Stimulated activated naive CD8-positive, alpha-beta T cell treated with anti-CD3 and anti-CD28 coated beads, Interleukin-15, Interleukin-2, amounts not matched to agents 100 ng/mL and 50 ng/mL, for 24 hours (primary cell): ENCODE data around the gene METTL15.
"Not testable (repeated sequence)": the region's sequence is repeated elsewhere in the genome, so short reads cannot be mapped to it uniquely, and the experiment has no call there.

Experiments
- H3K27ac Mint-ChIP-seq: one replicate; pipeline ENCODE4 v1.8.0; 2021; ENCODE audit warnings: mild to moderate bottlenecking, mixed read lengths
- H3K27me3 Mint-ChIP-seq: one replicate; pipeline ENCODE4 v1.8.0; 2021; ENCODE audit warnings: mixed read lengths
- H3K36me3 Mint-ChIP-seq: one replicate; pipeline ENCODE4 v1.8.0; 2021; ENCODE audit warnings: low read depth, mixed read lengths
- H3K4me1 Mint-ChIP-seq: one replicate; pipeline ENCODE4 v1.8.0; 2021; ENCODE audit warnings: low read depth, mixed read lengths
- H3K4me3 Mint-ChIP-seq: one replicate; pipeline ENCODE4 v1.8.0; 2021; ENCODE audit warnings: mild to moderate bottlenecking, mixed read lengths
- H3K9me3 Mint-ChIP-seq: one replicate; pipeline ENCODE4 v1.8.0; 2021; ENCODE audit warnings: mixed read lengths

METTL15 gene

GRCh38 chr11:28268925-28269324 lies 160.7 kb downstream of the METTL15 start:
- Mint-ChIP-seq H3K36me3 (peaks cover 54% of the 10 kb centered on the region), H3K27ac (no peak overlapping the region), H3K27me3 (no peaks in the 10 kb centered on the region)

GRCh38 chr11:28269586-28269985 lies 161.4 kb downstream of the METTL15 start:
- no peak overlapping the region for H3K4me3 Mint-ChIP-seq
- no peaks in the 10 kb centered on the region for H3K27me3 Mint-ChIP-seq
- H3K9me3 Mint-ChIP-seq: peaks cover 19% of the 10 kb centered on the region
- H3K4me1 Mint-ChIP-seq: no peaks in the 10 kb centered on the region
- H3K27ac Mint-ChIP-seq: no peak overlapping the region
- peaks cover 49% of the 10 kb centered on the region for H3K36me3 Mint-ChIP-seq

More at GRCh38 chr11:28268925-28269324, 160.7 kb downstream of the METTL15 start:
- no peak overlapping the region for H3K4me3 Mint-ChIP-seq
- H3K4me1 Mint-ChIP-seq: no peaks in the 10 kb centered on the region
- peaks cover 19% of the 10 kb centered on the region for H3K9me3 Mint-ChIP-seq

GRCh38 chr11:28272247-28272646 lies 164.1 kb downstream of the METTL15 start:
- H3K4me3 Mint-ChIP-seq, H3K27ac Mint-ChIP-seq, H3K9me3 Mint-ChIP-seq, H3K27me3 Mint-ChIP-seq, H3K4me1 Mint-ChIP-seq: not testable (repeated sequence)
- H3K36me3 Mint-ChIP-seq: peaks cover 24% of the 10 kb centered on the region

DNA sequence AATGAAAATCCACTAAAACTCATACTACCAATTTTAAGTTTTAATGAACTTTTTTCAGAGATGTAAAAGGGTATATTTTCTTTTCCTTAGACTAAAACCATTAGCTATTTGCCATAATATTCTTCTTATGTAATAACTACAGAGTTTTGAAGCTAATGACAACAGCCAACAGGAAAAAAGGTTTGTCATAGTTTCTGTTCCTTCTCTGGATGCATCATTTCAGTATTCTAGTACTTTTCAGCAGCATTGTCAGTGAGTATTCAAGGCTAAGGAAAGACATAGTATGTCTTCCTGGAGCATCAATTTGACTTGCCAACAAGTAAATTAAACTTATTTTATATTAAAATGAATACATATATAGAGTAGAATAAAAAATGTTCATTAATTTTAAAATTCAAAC lies 166.0 kb downstream of the METTL15 start:
- Mint-ChIP-seq H3K27me3 (no peaks in the 10 kb centered on the region), H3K4me3 (no peak overlapping the region), H3K9me3 (no peaks in the 10 kb centered on the region), H3K4me1 (no peaks in the 10 kb centered on the region), H3K27ac (no peak overlapping the region), H3K36me3 (peaks cover 29% of the 10 kb centered on the region)

DNA sequence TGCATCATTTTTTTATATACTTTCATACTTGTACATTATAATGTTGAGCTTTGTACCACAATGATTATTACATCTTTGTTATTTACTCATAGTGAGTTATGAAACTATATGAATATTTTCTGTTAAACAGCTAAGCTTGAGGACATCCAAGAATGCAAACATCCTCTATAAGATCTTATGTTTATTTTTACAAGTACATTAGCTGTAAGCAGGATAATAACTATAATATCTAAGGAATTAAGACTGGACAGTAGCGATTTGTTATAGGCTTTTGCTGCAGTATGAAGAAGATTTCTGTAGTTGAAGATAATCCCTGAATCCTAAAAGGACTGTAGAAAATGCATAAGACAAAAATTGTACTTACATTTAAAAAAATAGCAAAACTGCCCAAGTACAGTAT lies 176.0 kb downstream of the METTL15 start:
- H3K27ac Mint-ChIP-seq: no peak overlapping the region
- H3K9me3 Mint-ChIP-seq: peaks cover 8% of the 10 kb centered on the region
- no peaks in the 10 kb centered on the region for H3K27me3 Mint-ChIP-seq
- peaks cover 8% of the 10 kb centered on the region for H3K36me3 Mint-ChIP-seq
- no peaks in the 10 kb centered on the region for H3K4me1 Mint-ChIP-seq
- no peak overlapping the region for H3K4me3 Mint-ChIP-seq

GRCh38 chr11:28289444-28289843 lies 181.3 kb downstream of the METTL15 start:
- no peaks in the 10 kb centered on the region for H3K9me3 Mint-ChIP-seq
- no peaks in the 10 kb centered on the region for H3K27me3 Mint-ChIP-seq
- H3K36me3 Mint-ChIP-seq: peaks cover 29% of the 10 kb centered on the region
- no peak overlapping the region for H3K27ac Mint-ChIP-seq
- H3K4me3 Mint-ChIP-seq: no peak overlapping the region
- H3K4me1 Mint-ChIP-seq: no peaks in the 10 kb centered on the region

DNA sequence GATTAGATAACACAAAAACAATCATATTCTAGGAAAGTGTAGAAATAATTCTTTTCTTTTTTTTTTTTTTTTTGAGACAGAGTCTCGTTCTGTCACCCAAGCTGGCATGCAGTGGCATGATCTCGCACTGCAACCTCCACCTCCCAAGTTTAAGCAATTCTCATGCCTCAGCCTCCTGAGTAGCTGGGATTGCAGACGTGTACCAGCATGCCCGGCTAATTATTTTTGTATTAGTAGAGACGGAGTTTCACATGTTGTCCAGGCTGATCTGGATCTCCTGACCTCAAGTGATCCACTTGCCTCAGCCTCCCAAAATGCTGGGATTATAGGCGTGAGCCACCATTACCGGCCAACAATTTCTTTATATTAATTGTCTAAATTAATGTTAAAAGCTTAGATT lies 182.8 kb downstream of the METTL15 start:
- H3K27ac Mint-ChIP-seq, H3K27me3 Mint-ChIP-seq, H3K4me3 Mint-ChIP-seq, H3K4me1 Mint-ChIP-seq, H3K9me3 Mint-ChIP-seq: not testable (repeated sequence)
- H3K36me3 Mint-ChIP-seq: peaks cover 38% of the 10 kb centered on the region

- no peaks in the 10 kb centered on the region for H3K9me3 Mint-ChIP-seq
- H3K4me3 Mint-ChIP-seq: no peak overlapping the region
- no peak overlapping the region for H3K27ac Mint-ChIP-seq
- H3K27me3 Mint-ChIP-seq: no peaks in the 10 kb centered on the region
- H3K4me1 Mint-ChIP-seq: no peaks in the 10 kb centered on the region
- H3K36me3 Mint-ChIP-seq: peaks cover 65% of the 10 kb centered on the region
Observed at GRCh38 chr11:28296426-28296825, 188.2 kb downstream of the METTL15 start.

DNA sequence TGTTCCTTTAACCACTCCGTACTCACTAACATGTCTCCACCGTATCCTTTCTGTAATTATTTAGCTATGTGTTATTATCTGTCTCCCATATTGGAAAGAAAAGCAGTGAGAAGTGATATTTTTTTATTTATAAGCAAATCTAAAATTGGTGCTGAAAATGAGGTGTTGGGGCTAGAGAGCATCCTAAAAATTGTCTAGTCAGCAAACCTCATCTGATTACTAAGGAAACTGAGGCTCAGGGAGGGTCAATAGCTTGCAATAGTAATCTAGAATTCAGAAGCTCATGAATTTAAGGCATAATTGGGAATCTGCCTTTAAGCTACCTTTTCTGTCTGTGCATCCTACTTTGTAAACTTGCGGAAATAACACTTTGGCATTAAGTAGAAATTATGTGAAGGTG lies 190.0 kb downstream of the METTL15 start:
- H3K9me3 Mint-ChIP-seq: no peaks in the 10 kb centered on the region
- no peaks in the 10 kb centered on the region for H3K27me3 Mint-ChIP-seq
- H3K27ac Mint-ChIP-seq: no peak overlapping the region
- no peak overlapping the region for H3K4me3 Mint-ChIP-seq
- H3K4me1 Mint-ChIP-seq: no peaks in the 10 kb centered on the region
- peaks cover 65% of the 10 kb centered on the region for H3K36me3 Mint-ChIP-seq

- H3K36me3 Mint-ChIP-seq: peaks cover 65% of the 10 kb centered on the region
- no peaks in the 10 kb centered on the region for H3K27me3 Mint-ChIP-seq
- H3K4me3 Mint-ChIP-seq: no peak overlapping the region
- no peak overlapping the region for H3K27ac Mint-ChIP-seq
- H3K4me1 Mint-ChIP-seq: no peaks in the 10 kb centered on the region
- H3K9me3 Mint-ChIP-seq: no peaks in the 10 kb centered on the region
Observed at GRCh38 chr11:28303477-28304191, 195.4 kb downstream of the METTL15 start.

- Mint-ChIP-seq H3K36me3 (peaks cover 48% of the 10 kb centered on the region), H3K27me3 (no peaks in the 10 kb centered on the region), H3K4me3 (no peak overlapping the region), H3K4me1 (no peaks in the 10 kb centered on the region), H3K9me3 (no peaks in the 10 kb centered on the region), H3K27ac (no peak overlapping the region)
Observed at GRCh38 chr11:28315440-28315839, 207.3 kb downstream of the METTL15 start.

DNA sequence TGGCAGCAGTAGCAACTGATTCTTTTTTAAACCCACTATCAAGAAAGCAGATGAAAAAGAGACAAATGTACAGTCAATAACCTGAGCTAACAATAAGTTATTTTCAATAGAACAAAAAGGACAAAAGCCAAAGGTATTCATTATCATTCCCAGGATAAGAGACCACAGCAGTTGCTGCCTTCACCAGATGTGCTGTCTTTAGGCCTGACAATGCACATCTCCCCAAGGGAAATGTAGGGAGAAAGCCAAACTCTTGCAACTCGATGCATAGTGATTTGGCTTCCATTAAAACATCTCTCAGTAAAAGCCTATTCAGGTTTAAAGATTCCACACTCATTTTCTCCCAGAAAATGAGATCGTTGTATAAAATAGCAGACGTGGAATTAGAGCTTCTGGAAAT lies 210.7 kb downstream of the METTL15 start:
- Mint-ChIP-seq H3K27me3 (no peaks in the 10 kb centered on the region), H3K27ac (no peak overlapping the region), H3K4me3 (no peak overlapping the region), H3K36me3 (peaks cover 31% of the 10 kb centered on the region), H3K9me3 (no peaks in the 10 kb centered on the region), H3K4me1 (no peaks in the 10 kb centered on the region)

DNA sequence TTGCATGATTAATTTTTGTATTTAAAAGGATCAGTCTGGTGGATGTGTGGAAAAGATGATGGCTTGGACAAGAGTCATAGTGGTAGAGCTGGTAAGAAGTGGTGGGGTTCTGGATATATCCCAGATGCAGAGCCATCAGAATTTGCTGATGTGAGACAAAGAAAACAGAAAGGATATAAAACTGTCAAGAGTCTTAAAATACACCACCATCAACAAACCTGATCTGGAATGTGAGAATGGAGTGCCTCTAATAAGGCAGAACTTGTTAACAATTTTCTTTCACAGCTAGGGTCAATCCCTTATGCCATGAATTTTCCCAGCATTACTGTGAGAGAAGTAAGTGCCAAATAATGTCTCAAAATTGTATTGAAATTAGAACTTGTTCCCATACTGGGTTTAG lies 215.4 kb downstream of the METTL15 start:
- Mint-ChIP-seq H3K9me3 (peaks cover 5% of the 10 kb centered on the region), H3K4me1 (no peaks in the 10 kb centered on the region), H3K27me3 (no peaks in the 10 kb centered on the region), H3K36me3 (peaks cover 29% of the 10 kb centered on the region), H3K4me3 (no peak overlapping the region), H3K27ac (no peak overlapping the region)

DNA sequence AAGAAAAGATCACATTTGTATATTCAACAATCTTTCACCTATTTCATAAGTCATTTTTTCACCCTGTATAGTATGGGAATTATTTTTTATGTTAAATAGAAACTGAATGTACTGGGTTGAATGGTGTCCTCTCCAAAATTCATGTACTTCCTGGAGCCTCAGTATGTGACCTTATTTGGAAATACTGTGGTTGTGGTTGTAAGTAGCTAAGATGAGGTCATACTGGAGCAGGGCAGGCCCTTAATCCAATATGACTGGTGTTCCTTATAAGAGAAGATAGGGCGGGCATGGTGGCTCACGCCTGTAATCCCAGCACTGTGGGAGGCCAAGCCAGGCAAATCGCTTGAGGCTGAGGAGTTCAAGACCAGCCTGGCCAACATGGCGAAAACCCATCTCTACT lies 224.2 kb downstream of the METTL15 start:
- H3K4me1 Mint-ChIP-seq, H3K4me3 Mint-ChIP-seq, H3K27ac Mint-ChIP-seq, H3K27me3 Mint-ChIP-seq: not testable (repeated sequence)
- Mint-ChIP-seq H3K9me3 (peaks cover 15% of the 10 kb centered on the region), H3K36me3 (peaks cover 23% of the 10 kb centered on the region)

DNA sequence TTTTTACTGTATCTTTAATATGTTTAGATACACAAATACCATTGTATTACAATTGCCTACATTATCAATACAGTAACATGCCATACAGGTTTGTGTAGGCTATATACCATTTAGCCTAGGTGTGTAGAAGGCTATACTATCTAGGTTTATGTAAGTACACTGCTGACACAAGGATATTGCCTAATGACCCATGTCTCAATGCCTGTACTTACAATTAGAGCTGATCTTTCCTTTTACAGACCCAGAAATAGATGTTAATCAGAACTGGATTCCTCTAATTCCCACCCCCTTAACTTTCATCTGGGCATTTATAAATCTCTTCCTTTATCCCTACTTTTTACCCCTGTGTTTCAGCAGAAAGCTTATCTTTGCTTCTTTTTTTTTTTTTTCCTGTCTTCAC lies 229.5 kb downstream of the METTL15 start:
- Mint-ChIP-seq H3K9me3 (peaks cover 33% of the 10 kb centered on the region), H3K4me1 (no peaks in the 10 kb centered on the region), H3K4me3 (no peak overlapping the region), H3K36me3 (peaks cover 7% of the 10 kb centered on the region), H3K27me3 (no peaks in the 10 kb centered on the region), H3K27ac (no peak overlapping the region)

DNA sequence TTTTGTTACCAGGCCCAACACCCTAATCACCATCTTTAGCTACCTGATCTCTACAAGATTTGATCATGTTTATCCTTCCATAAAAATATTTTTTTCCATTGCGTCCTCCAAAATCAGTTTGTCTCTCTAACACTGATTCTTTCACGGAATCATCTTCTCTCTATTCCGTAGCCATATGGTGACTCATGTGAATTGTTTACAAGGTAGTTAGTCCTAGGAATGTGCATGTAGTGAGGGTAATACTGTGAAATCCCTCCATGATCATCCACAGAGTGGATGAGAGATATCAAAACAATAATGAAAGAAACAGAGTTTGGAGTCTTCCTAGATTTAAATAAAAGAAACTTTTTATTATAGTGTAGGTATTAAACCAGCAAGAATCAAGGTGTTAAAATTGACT lies 230.2 kb downstream of the METTL15 start:
- no peaks in the 10 kb centered on the region for H3K4me1 Mint-ChIP-seq
- peaks cover 33% of the 10 kb centered on the region for H3K9me3 Mint-ChIP-seq
- peaks cover 7% of the 10 kb centered on the region for H3K36me3 Mint-ChIP-seq
- no peaks in the 10 kb centered on the region for H3K27me3 Mint-ChIP-seq
- no peak overlapping the region for H3K27ac Mint-ChIP-seq
- no peak overlapping the region for H3K4me3 Mint-ChIP-seq
